GM19351 (cell line): ENCODE data around the gene GID4.
A peak's percentile ranks its signal among the peaks of the same experiment; 100 is the strongest.

Experiments used
- ATAC-seq: cut with Tn5 transposase; IDR thresholded peaks from one replicate; pipeline ENCODE4 v1.9.1; 2021; ENCODE audit warnings: mild to moderate bottlenecking, moderate library complexity; ENCODE audit not compliant: unreplicated experiment

GID4 gene

DNA sequence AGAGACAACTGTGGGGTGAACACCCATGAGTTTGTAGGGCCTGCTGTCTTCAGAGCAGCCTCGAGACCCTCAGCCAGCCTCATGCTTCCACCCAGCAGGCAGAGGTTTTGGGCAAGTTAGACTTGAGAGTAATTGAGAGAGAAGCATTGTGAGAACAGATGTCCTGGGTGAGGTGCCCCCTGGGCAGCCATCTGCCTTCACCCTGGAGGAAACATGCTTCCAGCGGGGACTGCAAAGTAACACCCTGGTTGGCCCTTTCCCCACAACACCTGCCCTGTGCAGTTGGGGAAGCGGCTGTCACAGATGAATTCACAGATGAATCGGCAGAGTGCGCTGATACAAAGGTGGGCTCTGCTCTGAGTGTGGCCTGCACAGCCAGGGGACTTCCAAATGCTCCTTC lies 23.6 kb upstream of the GID4 start:
- ATAC-seq, result no peak

DNA sequence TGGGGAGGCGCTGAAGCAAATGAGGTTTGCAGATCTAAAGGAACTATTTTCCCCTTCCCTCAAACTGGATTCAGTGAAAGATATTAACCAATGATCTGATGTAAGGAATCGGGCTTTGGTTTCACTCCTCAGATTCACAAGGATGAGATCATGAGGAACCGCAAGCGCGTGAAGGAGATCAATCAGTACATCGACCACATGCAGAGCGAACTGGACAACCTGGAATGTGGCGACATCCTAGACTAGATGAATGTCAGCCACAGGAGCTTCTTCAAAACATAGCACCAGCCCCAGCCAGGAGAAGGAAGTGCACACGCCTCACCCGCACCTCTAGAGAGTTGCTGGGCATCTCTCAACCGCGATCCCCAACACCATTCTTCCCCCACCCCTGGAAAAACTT lies 22.8 kb upstream of the GID4 start:
- no peak for ATAC-seq

DNA sequence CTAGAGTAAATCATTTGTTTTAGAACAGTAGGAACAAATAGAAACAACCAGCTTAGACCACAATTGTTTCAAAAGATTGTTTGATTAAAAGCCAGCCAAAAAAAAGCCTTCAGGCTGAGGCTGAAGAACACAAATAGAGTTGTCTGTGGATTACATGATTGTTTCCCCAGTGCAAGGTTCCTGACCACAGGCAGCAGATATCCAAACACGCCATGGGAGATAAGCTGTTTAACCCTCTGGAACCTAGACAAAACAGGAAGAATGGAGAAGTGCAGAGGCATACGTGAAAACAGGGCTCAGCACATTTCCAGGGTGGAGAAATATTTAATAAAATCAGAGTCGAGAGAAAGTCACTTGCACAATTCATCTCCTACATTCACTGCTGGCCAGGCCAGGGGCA lies 21.2 kb upstream of the GID4 start:
- ATAC-seq, result no peak

DNA sequence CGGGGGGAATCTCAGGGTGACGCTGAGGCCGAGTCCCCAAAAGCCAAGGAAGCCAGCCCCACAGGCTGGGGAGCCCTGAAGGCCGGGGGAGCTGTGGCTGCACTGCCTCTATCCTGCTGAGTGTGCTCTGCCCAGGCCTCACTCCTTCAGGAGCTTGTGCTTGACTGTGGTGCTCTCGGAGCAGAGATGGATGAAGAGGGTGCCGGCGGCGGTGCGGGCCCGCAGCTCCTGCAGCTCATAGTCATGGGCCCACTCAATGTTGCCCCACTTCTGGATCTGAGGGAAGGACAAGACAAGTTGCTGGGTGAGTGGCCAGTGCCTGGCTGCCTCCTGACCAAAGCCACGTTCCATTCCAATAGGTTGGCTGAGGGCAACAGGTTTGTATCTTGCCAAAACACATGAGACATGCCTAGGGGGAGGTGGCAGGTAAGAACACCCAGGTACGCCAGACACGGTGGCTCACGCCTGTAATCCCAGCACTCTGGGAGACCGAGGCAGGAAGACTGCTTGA lies 20.7 kb upstream of the GID4 start:
- no peak for ATAC-seq

DNA sequence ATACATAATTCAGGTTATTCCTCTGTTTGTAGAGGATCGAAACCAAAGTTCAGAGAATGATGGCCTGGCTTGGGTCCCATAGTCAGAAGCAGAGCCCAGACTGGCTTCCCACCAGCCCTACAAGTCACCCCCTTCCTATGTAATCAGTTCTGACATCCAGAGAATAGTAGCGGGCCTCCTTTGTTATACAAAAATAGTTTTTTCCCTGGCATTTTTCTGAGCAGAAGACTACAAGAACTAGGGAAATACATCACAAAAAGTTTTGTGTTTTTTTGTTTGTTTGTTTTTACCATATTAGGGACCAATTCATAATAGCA lies 19.4 kb upstream of the GID4 start:
- ATAC-seq, result no peak

DNA sequence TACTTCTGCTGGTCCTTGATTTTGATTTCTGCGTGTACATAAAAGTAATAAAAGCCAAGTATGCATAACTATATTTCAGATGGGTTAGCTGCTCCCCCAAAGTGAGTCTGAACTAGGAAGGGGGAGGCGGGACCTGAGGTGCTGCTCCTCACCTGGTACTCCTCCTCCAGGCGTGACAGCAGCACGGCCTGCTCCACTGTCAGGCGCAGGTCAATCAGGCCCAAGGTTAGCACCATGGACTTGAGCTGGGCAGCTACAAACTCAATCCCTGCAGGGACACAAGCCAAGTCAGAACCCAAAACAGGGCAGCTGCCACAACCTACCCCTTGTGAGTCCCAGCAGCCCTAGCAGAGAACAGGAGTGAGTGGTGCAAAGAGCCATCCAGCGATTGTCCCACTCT lies 18.2 kb upstream of the GID4 start:
- ATAC-seq, result no peak

DNA sequence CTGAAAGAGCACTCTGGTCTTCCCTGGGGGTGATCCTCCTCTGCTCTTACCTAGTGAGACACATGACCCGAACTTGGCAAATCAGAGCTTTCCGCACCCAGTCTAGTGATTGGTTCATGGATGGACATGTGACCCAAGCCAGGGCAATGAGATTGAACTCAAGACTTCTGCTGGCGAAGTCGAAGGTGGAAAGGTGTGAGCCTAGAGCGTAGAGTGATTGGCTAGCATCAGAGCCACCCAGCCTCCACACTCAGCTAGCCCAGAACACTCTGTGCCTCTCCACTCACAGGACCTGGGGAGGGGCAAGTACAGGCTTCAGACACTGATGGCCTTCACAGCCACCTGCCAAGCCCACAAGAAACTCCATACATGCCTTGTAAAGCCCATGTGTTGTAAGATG lies 17.8 kb upstream of the GID4 start:
- ATAC-seq, result no peak

DNA sequence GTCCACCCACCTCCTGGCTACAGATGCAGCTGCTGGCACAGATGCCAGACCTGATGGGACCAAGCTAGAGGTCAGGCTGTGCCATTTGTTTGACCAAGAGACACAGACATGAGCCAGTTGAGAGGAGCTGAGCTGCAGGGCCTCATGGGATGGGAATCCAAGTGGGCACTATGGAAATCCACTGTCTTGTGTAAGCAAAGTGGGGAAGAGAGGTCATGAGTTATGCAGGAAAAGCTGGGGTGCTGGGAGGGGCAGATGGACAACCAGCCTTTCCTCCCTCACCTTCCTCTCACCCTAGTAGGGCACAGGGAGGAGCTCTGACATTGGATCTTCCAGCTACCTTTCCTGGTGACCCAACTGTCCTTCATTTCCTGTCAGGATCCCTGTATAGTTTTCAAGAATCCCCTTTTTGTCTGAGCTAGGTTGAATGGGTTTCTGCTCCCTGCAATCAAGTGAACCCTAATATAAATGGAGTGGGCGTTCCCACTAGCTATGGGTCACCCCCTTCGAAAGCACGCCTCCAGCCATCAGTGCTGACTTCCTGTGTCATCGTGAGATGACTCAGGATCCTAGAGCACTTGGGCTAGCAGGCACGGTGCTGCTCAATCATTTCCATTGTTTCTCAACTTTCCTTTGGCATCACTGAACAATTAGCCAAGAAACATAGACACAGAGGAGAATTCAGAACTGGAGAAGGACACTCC lies 13.8 kb upstream of the GID4 start:
- peak; percentile 94 for ATAC-seq

DNA sequence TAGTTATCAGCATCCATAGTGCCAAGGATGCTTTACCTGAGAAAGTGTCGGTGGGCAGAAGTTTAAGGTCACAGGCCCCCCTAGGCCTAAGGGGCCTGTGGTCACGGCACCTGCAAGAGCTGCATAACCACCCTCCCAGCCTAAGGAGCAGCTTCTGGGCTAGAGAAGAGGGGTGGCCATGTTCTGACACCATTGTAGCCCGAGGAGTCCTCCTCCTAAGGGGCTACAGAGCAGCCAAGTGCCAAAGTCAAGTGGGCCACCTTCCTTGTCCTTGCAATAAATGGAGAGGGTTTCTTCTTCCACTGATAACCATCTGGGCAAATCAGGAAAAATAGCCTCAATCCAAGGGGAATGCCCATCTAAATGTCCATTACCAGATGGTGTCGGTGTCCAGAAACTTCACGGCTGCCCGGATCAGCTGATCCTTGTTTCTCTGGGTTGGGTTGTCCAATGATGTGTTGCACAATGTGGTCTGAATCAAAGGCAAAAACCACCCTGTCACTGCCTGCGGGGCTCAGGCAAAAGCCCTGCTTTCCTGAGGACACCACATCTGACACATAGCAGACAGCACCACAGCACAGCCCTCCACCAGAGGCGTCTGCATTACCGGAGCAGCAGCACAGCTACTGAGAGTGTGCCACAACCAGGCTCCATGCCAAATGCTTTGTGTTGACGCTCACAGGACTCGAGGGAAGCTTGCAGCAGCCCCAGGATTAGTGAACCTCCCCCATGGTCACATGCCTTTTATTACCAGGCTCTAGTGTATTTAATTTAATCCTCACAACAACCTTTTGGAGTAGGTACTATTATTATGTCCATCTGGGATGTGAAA lies 13.0 kb upstream of the GID4 start:
- peak; percentile 31 for ATAC-seq

DNA sequence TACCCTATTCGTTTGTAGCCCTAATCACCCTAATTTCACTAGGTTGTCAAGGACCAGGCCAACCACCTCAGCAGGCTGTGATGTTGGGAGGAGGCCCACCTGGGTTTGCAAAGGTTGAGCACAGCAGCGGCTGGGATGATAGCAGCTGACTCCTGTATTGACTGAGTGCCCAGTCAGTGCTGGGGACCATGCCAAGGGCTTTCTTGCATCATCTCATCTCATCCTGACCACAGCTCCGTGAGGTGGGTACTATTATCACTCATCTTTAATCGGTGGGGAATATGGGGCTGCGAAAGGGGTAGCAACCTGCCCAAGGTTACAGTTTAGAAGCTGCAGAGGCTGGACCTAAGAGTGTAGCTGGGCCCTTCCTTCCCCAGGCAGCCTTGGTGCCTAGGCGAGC lies 11.9 kb upstream of the GID4 start:
- ATAC-seq, result no peak

DNA sequence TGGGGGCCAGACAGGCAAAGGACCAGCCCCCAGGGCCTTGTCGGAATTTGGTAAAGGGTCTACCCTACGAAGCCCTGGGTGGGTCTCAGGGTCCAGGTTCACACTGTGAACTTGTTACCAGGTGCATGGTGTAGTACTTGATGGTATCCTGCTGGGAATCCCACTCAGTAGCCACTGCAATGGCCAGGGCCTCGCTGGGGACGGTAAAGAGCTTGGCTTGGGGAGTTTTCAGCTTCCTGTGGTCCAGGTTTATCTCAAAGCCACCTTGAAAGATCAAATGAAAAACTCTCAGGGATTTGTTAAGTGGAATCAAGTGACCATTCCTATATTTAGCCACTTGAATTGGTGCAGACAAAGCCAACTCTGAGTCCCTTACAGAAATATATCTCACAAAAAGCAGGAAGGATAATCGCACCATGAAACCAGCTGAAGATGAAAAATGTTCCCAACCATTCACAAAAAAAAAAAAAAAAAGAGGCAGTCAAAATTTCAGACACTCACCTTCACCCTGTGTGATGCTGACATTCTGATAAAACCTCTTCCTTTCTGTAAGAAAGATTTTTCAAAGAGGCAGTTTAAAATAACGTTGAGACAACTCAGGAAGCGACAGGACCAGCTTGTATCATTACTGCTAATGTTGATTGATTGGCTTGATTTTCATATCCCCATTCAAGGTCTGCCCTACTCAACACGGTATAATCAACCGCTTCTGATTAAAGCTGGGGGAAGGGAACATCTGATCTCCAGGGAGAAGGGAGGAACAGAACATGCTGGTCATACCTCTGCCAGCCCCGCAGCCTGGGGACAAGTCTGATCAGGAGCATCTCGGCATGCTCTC lies 10.9 kb upstream of the GID4 start:
- ATAC-seq, result no peak

DNA sequence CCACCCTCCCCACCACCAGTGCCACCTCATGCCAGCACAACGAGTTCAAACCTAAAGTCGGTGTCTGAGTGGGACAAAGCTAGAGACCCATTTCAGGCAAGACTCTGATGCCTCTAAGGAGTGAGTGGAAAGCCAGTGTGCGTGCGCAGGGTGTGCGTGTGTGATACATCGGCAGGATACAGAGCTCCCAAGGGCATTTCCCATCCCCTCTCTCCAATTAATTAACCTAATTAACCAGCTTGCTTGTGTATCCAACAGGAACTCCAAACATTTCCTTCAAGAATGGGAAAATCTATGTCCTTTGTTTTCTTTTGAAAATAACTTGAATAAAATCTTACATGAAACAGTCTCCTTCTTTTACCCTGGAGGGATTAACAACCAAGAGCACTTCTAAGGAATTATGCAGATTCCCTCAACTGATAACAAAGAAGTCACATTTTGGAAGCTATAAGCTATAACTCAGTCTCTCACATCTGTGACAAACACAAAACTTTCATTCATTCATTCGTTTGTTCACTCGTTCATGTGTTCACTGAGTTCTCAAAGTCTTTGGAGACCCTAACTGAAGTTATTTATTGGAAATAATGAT lies 10.2 kb upstream of the GID4 start:
- no peak for ATAC-seq

DNA sequence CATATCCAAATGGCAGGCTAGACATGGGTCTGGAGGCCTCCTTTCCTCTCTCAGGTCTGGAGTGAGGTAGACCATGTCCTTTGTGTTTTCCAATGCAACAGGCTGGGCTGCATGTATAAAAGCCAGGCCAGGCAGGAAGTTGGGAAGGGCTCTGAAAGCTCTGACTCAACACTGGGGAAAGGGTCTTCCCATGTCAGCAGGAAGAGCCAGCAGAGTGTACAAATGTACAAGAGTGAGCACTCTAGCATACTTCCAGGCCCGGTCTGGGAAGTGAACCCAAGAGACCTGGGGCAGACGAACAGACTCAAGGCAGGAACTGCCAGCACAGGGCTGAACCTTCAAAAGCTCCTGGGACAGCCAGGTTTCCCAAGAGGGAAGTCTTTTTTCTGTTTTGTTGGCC lies 7.3 kb upstream of the GID4 start:
- no peak for ATAC-seq

DNA sequence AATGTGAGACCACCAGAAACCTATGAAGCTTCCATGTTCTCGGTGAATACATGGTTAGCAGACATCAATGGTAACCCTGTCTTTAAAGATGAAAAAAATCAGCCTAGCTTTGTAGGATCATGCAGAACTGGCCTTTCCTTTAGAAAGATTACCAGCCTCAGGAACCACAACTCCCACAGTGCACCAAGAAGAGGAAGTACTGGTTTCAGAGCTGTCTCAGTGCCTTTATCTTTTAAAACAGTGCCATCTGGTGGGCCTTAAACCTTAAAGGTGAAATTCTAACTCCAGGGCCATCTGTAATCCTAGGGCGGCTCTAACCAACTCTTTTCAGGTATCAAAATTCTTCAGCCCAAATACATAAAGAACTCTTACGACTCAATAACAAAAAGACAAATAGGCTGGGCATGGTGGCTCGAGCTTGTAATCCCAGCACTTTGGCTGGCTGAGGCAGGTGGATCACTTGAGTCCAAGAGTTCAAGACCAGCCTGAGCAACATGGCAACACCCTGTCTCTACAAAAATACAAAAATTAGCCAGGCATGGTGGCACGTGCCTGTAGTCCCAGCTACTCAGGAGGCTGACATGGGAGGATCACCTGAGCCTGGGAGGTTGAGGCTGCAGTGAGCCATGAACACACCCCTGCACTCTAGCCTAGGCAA lies 5.6 kb upstream of the GID4 start:
- peak; percentile 64 for ATAC-seq

DNA sequence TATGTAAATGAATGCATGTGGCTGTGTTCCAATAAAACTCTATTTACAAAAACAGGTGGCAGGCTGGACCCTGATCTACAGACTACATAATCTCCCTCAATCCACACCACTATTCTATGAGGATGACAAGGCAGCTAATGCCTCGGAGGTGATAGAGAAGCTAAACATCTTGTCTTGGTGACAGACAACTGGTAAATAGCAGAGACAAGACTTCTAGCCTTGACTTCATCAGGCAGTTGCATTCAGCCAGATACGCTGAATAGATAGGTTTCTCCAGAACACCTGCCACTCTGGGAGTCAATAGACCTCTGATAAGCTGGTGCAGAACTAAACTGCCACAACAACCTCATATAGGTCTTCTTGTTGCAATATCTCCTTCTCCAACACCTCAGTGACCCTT lies 3.5 kb upstream of the GID4 start:
- ATAC-seq, result no peak

DNA sequence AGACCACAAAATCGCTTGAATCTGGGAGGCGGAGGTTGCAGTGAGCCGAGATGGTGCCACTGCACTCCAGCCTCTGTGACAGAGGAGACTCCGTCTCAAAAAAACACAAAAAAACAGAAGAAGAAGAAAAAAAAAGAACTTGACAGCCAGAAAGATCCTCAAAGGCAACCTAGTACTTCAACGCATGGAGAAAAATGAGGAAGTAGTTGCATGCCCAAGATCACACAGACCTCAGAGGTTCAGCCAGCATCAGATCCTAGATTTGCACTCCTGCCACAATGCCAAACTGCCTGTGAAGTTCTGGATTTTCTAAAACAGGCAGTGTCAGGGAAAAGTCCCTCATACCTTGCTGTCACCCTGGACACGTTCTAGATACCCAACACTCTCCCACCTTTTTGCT lies 1.7 kb upstream of the GID4 start:
- ATAC-seq, result no peak

DNA sequence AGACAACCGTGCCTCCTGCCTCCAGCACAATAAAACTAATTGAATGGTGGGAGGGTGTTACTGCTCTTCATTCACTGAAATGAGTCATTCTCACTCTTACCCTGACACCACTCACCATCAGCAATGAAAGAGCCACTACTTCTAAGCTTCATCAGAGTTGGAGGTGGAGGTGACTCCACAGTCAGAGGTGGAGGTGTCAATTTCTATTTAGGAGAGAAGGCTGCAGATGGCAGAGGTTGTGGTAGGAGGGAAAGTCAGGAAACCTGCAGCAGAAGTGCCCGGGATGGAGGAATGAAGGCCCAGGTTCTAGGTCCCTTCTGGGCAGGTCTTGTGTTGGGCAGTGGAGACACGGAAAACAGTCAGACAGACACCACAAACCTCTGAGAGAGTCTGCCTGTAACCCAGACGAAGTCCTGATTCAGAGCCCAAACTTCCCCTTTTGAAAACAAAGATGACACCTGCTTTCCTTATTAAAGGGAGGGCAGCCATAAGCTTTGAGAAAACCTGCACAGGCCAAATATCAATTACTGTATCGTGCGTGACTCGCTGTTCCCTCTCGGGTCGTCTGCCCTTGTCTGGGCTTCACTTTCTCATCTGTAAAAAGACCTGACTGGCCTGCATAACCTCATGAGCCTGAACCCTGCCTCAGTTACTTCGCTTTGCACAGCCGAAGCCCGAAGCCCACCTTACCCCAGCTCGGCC lies 908 bp upstream of the GID4 start:
- no peak for ATAC-seq

DNA sequence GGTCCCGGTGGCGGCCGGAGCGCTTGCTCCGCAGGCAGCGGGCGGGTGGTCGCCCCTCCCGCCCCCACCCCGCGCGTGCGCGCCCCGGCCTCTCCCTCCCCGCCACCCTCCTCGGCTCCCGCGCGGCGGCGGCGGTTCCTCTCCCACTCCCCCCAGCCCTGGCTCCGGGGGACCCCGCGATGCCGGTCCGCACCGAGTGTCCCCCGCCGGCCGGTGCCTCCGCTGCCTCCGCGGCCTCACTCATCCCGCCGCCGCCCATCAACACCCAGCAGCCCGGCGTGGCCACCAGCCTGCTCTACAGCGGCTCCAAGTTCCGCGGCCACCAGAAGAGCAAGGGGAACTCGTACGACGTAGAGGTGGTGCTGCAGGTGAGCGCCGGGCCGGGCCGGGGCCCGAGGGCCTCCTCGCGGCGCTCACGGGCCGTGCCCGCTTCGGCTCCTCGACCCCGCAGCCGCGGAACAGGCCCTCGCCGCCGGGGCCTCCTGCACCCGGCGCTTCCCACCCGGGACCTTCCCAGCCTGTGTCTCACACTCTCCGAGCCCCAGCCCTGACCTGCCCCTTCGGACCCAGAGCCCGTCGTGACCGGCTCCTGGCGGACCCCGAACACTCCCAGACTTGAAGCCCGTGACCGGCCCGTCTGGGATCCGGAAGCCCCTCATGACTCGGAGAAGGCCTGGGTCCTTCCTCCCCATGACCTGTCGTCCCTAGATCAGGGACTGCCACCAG lies 490 bp downstream of the GID4 start:
- ATAC-seq, result peak; percentile 24

DNA sequence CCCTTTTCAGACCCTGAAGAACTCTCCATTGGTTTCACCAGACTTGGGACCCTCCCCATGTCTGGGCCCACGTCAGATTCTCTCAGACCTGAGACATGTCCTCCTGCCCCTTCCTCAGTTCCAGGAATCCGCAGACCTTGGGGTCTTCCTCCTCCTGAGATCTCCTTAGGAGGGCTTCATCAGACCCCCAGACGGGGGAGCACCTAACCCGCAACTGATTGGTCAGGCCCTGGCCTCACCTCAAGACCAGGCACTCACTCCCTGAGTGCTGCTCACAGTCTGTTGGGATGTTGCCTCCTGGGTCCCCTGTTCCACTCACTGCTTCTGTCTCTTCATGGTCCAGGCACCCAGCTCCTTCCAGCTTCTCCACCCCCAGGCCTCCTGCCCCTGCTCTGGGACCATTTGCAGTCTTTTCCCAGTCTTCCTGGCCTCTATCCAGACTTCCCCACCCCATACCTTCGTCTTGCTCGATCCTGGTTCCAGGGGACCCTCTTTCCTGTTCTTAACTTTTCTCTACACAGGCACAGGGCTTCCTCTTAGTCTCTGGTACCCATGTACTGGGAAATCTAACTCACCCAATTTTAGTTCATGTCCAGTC lies 1.2 kb downstream of the GID4 start:
- ATAC-seq, result no peak
